Ishikawa (cell line): ENCODE measurements around the gene HOXD4.

ENCODE experiments used
- CEBPB ChIP-seq: IDR thresholded peaks from 2 replicates; pipeline ENCODE4 v1.6.1; 2012
- CREB1 ChIP-seq: IDR thresholded peaks from 2 replicates; pipeline ENCODE4 v1.6.1; 2012; ENCODE audit warnings: low read depth
- EGR1 ChIP-seq: IDR thresholded peaks from 2 replicates; pipeline ENCODE4 v1.6.1; 2012
- EP300 ChIP-seq: IDR thresholded peaks from 2 replicates; pipeline ENCODE4 v1.6.1; 2012; ENCODE audit warnings: borderline replicate concordance
- FOXM1 ChIP-seq: IDR thresholded peaks from 2 replicates; pipeline ENCODE4 v1.6.1; 2012; ENCODE audit warnings: low read depth, borderline replicate concordance
- NFIC ChIP-seq: IDR thresholded peaks from 2 replicates; pipeline ENCODE4 v1.6.1; 2012
- RAD21 ChIP-seq: IDR thresholded peaks from 2 replicates; pipeline ENCODE4 v1.6.1; 2012; ENCODE audit warnings: low read depth
- TAF1 ChIP-seq: IDR thresholded peaks from 2 replicates; pipeline ENCODE4 v1.6.1; 2012; ENCODE audit warnings: low read depth, mild to moderate bottlenecking
- TCF12 ChIP-seq: IDR thresholded peaks from 2 replicates; pipeline ENCODE4 v1.6.1; 2012; ENCODE audit warnings: low read depth
- TEAD4 ChIP-seq: IDR thresholded peaks from 2 replicates; pipeline ENCODE4 v1.6.1; 2012
- YY1 ChIP-seq: IDR thresholded peaks from 2 replicates; pipeline ENCODE4 v1.6.1; 2012; ENCODE audit warnings: low read depth
- TF ChIP-seq, protein P1 (sequence below): IDR thresholded peaks from 2 replicates; pipeline ENCODE4 v1.6.1; 2012
- TF ChIP-seq, protein P2 (sequence below): IDR thresholded peaks from 2 replicates; pipeline ENCODE4 v1.6.1; 2012; ENCODE audit warnings: low read depth, mild to moderate bottlenecking
- TF ChIP-seq, protein P3 (sequence below): IDR thresholded peaks from 2 replicates; pipeline ENCODE4 v1.6.1; 2012

DNA sequence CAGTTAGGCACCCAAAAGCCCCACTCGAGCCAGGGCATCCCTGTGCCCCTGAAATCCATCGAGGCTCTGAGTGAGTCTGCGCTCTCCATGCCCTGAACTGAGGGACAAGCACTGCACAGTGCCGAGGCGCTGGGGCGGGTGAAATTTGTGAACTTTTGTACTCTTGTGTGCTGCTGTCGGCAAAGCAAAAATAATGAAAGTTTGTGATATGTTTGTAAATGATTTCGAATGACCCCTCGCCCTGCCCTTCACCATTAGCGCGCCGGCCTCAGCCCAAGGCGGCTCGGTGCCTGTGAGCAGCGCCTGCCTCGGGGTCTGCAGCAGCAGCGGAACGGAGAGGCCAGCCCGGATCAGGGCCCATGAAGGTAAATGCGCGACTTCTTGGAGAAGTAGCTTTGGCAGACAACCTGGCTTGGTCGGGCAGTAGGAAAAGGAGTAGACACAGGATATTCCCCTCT, 1.8 kb upstream of the HOXD4 start:
- TF ChIP-seq EP300: no peak
- TF ChIP-seq TEAD4: no peak
- no peak for TF ChIP-seq NFIC
- TF ChIP-seq, protein P1, sequence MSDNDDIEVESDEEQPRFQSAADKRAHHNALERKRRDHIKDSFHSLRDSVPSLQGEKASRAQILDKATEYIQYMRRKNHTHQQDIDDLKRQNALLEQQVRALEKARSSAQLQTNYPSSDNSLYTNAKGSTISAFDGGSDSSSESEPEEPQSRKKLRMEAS: no peak
- TF ChIP-seq, protein P2, sequence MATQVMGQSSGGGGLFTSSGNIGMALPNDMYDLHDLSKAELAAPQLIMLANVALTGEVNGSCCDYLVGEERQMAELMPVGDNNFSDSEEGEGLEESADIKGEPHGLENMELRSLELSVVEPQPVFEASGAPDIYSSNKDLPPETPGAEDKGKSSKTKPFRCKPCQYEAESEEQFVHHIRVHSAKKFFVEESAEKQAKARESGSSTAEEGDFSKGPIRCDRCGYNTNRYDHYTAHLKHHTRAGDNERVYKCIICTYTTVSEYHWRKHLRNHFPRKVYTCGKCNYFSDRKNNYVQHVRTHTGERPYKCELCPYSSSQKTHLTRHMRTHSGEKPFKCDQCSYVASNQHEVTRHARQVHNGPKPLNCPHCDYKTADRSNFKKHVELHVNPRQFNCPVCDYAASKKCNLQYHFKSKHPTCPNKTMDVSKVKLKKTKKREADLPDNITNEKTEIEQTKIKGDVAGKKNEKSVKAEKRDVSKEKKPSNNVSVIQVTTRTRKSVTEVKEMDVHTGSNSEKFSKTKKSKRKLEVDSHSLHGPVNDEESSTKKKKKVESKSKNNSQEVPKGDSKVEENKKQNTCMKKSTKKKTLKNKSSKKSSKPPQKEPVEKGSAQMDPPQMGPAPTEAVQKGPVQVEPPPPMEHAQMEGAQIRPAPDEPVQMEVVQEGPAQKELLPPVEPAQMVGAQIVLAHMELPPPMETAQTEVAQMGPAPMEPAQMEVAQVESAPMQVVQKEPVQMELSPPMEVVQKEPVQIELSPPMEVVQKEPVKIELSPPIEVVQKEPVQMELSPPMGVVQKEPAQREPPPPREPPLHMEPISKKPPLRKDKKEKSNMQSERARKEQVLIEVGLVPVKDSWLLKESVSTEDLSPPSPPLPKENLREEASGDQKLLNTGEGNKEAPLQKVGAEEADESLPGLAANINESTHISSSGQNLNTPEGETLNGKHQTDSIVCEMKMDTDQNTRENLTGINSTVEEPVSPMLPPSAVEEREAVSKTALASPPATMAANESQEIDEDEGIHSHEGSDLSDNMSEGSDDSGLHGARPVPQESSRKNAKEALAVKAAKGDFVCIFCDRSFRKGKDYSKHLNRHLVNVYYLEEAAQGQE: no peak
- TF ChIP-seq RAD21: no peak
- TF ChIP-seq YY1: no peak
- no peak for TF ChIP-seq CEBPB
- no peak for TF ChIP-seq FOXM1
- TF ChIP-seq TAF1: no peak
- TF ChIP-seq EGR1: no peak
- TF ChIP-seq TCF12: no peak
- no peak for TF ChIP-seq CREB1
- TF ChIP-seq, protein P3, sequence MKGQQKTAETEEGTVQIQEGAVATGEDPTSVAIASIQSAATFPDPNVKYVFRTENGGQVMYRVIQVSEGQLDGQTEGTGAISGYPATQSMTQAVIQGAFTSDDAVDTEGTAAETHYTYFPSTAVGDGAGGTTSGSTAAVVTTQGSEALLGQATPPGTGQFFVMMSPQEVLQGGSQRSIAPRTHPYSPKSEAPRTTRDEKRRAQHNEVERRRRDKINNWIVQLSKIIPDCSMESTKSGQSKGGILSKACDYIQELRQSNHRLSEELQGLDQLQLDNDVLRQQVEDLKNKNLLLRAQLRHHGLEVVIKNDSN: no peak
